HG03432 (cell line): ENCODE measurements around the gene AIFM2.

ENCODE experiments used
- ATAC-seq: cut with Tn5 transposase; IDR thresholded peaks from one replicate; pipeline ENCODE4 v1.9.1; 2021; ENCODE audit warnings: mild to moderate bottlenecking, moderate library complexity; ENCODE audit not compliant: unreplicated experiment

AIFM2 gene

GRCh38 chr10:70063418-70064098, 69.1 kb downstream of the AIFM2 start:
- no peak for ATAC-seq
